Upper lobe of right lung (tissue), 1 donor: ENCODE data around the gene NSUN2. TPM values are rescaled to one million over a fixed set of nuclear protein-coding genes. Genes with fewer than 3 reads are reported as not detected.
A peak's percentile ranks its signal among the peaks of the same experiment; 100 is the strongest.

Experiments used
- ATAC-seq: fragments of 200-7000 bp; cut with Tn5 transposase; one replicate; pipeline ENCODE4 v1.9.1; 2020; ENCODE audit warnings: mild to moderate bottlenecking, moderate library complexity
- DNase-seq: peaks from one replicate; pipeline ENCODE4 v3.0.0-alpha.2; 2020
- H3K27ac ChIP-seq: fragments of 200-600 bp; one replicate; pipeline ENCODE4 v1.8.0; 2022
- H3K27me3 ChIP-seq: fragments of 200-600 bp; one replicate; pipeline ENCODE4 v1.8.0; 2022; ENCODE audit warnings: mild to moderate bottlenecking
- H3K36me3 ChIP-seq: fragments of 200-600 bp; one replicate; pipeline ENCODE4 v1.8.0; 2022
- H3K4me1 ChIP-seq: fragments of 200-600 bp; one replicate; pipeline ENCODE4 v1.8.0; 2022
- H3K4me3 ChIP-seq: fragments of 200-600 bp; one replicate; pipeline ENCODE4 v1.8.0; 2022; ENCODE audit warnings: mild to moderate bottlenecking
- H3K9me3 ChIP-seq: fragments of 200-600 bp; one replicate; pipeline ENCODE4 v1.8.0; 2022
- CTCF ChIP-seq: fragments of 200-600 bp; IDR thresholded peaks from one replicate; pipeline ENCODE4 v1.8.0; 2022; ENCODE audit warnings: antibody characterized with exemption
- intact Hi-C: fragments of 100-400 bp; cut with DNase I; formaldehyde crosslinking; loops from one replicate; pipeline ENCODE4 v1.11.0; 2022
- total RNA-seq: library from RNA; stranded (reverse); fragmentation: NEBNext Ultra II Directional; extraction: Animal tissue kit (Norgen Biotek cat#: 25700); gene quantifications from one replicate; pipeline ENCODE4 v1.2.1, GENCODE V29; 2021
- donor health status: DM: no; HTN: yes; CAD: no; lungs with severe emphysema.

The NSUN2 gene
- total RNA-seq, 1 donor from 2014 or later: 46.4 TPM

DNA sequence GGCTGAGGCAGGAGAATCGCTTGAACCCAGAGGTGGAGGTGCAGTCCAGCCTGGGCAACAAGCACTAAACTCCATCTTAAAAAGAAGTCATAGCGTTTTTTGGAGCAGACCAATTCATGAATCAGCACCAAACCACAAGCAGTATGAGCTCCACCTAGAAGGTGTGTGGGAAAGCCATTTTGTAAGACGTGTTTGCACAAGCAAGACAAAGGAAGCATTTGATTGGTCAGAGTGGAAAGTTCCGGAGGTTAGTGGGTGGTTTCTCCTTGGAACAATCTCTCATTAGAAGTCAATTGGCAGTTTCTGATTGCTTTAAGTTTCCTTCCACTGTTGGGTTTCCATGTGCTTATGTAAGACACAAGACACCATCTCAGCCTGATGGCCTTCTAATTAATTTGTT lies 5.4 kb upstream of the NSUN2 start:
- no peak for TF ChIP-seq CTCF
- Histone ChIP-seq H3K27me3 (no peaks in the 10 kb centered on the region), H3K27ac (no peak overlapping the region), H3K4me3 (no peak overlapping the region), H3K36me3 (no peaks in the 10 kb centered on the region), H3K4me1 (peaks cover 11% of the 10 kb centered on the region), H3K9me3 (no peaks in the 10 kb centered on the region)
- no peak for ATAC-seq
- no peak for DNase-seq
- intact Hi-C loops: loop anchor here (10.0 kb wide), 1 partner anchor 107 kb away; no protein-coding TSS in a partner anchor

- DNase-seq (no peak), ATAC-seq (no peak)
- H3K36me3 ChIP-seq: no peaks in the 10 kb centered on the region
- H3K4me3 ChIP-seq: no peak overlapping the region
- H3K27ac ChIP-seq: no peak overlapping the region
- no peaks in the 10 kb centered on the region for H3K9me3 ChIP-seq
- no peaks in the 10 kb centered on the region for H3K27me3 ChIP-seq
- intact Hi-C loops: loop anchor here (10.0 kb wide), 1 partner anchor 107 kb away; no protein-coding TSS in a partner anchor
- TF ChIP-seq CTCF: no peak
- H3K4me1 ChIP-seq: peaks cover 11% of the 10 kb centered on the region
These were observed 4.7 kb upstream of the NSUN2 start for GRCh38 chr5:6637590-6637989.

- Histone ChIP-seq H3K27ac (no peak overlapping the region), H3K4me3 (no peak overlapping the region), H3K36me3 (no peaks in the 10 kb centered on the region), H3K9me3 (no peaks in the 10 kb centered on the region), H3K4me1 (peaks cover 14% of the 10 kb centered on the region), H3K27me3 (no peaks in the 10 kb centered on the region)
- no peak for DNase-seq
- intact Hi-C loops: loop anchor here (10.0 kb wide), 1 partner anchor 108 kb away; no protein-coding TSS in a partner anchor
- ATAC-seq: no peak
- no peak for TF ChIP-seq CTCF
These were observed 4.2 kb upstream of the NSUN2 start for GRCh38 chr5:6637022-6637421.

DNA sequence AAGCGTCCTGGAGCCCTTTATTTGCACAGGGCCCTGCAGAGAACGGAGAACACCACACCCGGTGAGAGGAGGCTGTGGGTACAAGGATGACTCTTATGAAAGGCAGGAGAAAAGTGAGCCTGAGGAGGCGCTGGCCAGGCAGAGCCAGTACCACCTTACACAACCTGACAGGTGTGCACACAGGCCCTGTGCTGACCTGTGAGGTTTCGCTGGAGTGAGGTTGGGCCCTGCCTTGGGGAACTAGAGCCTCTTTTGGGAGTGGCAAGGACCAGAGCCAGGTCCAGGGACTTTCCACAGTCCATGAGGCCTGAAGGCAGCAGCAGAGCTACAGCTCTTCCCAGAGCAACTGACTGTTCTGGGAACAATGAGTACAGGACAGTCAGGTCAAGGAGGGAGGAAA lies 3.4 kb upstream of the NSUN2 start:
- peak; percentile 8 for ATAC-seq
- Histone ChIP-seq H3K36me3 (peaks cover 4% of the 10 kb centered on the region), H3K4me1 (peaks cover 21% of the 10 kb centered on the region), H3K4me3 (no peak overlapping the region), H3K27me3 (no peaks in the 10 kb centered on the region), H3K9me3 (no peaks in the 10 kb centered on the region), H3K27ac (no peak overlapping the region)
- no peak for TF ChIP-seq CTCF
- intact Hi-C loops: loop anchor here (10.0 kb wide), 1 partner anchor 109 kb away; no protein-coding TSS in a partner anchor
- peak; percentile 68 for DNase-seq

GRCh38 chr5:6634788-6635430 lies 2.1 kb upstream of the NSUN2 start:
- no peak overlapping the region for H3K4me3 ChIP-seq
- H3K27ac ChIP-seq: no peak overlapping the region

More at GRCh38 chr5:6634788-6635430, 2.1 kb upstream of the NSUN2 start:
- no peaks in the 10 kb centered on the region for H3K9me3 ChIP-seq
- peaks cover 16% of the 10 kb centered on the region for H3K36me3 ChIP-seq
- ATAC-seq (no peak), DNase-seq (no peak)
- H3K27me3 ChIP-seq: no peaks in the 10 kb centered on the region
- no peak for TF ChIP-seq CTCF
- peaks cover 24% of the 10 kb centered on the region for H3K4me1 ChIP-seq
- intact Hi-C loops: loop anchor here (10.0 kb wide), 1 partner anchor 110 kb away; no protein-coding TSS in a partner anchor
